ENCODE results near the gene STAB2. TPM values are rescaled to one million over a fixed set of nuclear protein-coding genes. Genes with fewer than 3 reads are reported as not detected.

STAB2 gene
- total RNA-seq, 1 donor from 2014 or later, result 0.12 TPM

DNA sequence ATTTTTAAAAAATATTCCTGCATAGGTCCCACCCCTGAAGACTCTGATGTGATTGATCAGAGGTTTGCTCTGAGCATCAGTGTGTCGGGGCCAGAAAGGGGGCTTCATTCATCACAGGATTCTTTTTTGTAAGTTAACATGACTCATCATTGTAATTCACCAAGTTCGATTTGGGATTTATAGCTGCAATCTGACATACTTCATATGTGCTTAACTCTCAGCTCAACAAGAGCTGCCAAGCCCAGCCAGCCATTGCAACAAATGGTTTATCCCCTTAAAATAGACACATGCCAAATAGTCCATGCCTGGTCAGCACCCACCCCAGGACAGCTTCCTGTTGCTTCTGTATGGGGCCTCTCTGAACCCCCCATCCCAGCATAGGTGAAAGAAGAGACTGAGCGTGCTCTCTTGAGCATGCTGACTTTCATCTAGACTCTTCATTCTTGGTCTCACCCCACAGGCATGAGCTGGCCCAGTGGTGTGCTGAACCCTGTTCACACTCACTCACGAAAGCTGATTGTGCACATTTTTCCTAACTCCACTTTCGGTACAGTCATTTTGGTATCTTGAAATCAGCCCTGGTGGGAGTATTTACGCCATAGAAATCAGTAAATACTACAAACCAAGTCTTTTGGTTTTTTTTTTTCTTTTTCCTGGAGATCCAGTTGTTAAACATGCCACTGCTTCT is 101.4 kb downstream of the STAB2 start:
- no peak for DNase-seq (ENCODE audit: extremely low read depth, low read depth, low spot score)

DNA sequence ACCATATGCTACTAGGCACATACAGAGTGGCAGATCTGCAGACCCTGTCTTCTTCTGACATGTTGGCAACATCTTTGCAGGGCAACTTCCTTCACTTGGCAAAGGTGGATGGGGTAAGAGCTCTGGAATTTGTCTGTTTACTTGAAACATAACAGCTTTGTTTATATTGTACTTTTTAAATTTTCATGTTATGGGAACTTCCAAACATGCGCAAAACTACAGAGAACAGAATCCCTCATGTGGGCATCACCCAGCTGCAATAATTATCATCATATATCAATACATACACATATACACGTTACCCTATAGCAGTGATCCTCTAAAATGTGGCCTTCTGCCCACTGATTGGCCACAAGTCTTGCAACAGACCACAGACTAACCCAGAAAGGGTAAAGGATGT is 103.4 kb downstream of the STAB2 start:
- DNase-seq (ENCODE audit: extremely low read depth, low read depth, low spot score), result no peak

DNA sequence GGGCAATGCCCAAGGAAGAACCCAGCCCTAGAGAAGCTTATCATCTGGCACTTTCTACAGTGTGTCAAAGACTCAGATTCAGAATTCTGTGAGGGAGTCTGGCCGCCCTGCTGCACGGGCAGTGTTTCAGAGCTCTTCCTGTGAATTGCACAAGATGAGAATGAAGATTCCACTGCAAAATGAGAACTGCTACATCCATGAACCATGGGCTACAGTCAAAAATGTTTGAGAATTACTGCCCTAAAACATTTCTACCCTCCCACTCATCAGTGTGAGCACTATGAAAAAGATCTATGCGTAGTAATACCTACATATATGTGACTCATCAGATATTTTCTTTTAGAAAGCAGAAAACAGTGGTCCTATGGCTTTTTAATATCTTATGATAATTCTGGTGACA is 104.0 kb downstream of the STAB2 start:
- no peak for DNase-seq (ENCODE audit: extremely low read depth, low read depth, low spot score)

DNA sequence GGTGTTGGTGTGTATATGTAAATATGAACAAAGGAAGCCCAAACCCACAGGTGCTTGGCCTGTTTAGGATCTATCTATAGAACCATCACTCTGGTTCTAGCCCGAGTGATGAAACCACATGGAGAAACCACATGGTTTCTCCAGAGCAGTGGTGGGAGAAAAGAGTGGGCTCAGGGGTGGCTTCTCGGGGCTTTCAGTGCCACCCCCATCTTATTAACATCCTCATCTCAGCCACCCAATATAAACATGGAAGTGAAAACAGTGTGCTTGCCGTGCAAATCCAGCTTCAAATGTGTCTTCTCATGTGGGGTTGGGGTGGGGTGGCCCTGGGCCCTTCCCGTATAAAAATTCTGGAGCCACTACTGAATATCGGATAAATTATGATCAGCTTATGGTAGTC is 109.0 kb downstream of the STAB2 start:
- no peak for DNase-seq (ENCODE audit: extremely low read depth, low read depth, low spot score)

DNA sequence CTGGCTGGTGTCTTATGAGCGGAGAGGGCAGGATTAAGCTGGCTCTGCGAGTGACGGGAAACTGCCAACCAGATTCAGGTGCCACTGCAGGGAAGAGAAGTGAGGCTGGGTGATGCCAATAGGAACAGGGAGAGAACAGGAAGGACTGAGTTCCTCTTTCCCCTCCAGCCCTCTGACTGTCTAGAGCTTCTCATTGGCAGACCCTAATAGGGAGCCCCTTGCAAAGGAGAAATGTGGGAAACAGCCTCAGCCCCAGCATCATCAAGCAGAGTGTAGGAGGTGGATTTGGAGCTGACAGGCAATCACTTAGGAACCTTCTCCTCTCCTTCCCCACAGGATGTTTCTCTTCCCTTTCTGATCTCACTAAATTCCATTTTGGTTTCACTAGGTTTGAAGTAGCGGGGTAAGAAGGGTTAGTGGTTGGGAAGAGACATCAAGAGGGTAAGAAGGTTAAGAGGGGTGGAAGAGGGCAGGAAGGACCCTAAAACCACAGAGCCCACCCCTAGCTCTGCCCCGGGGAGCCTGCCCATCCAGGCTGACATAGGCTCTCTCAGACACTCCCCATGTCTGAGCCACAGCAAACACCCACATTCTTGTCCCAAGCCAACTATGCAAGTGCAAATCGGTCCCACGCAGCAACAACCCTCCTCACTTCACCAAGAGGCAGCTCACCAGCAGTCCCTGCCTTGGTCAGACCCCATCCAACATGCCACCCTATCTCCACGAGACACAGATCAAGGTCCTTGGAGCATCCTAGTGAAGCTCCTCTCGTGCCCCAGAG is 111.1 kb downstream of the STAB2 start:
- no peak for DNase-seq (ENCODE audit: extremely low read depth, low read depth, low spot score)

DNA sequence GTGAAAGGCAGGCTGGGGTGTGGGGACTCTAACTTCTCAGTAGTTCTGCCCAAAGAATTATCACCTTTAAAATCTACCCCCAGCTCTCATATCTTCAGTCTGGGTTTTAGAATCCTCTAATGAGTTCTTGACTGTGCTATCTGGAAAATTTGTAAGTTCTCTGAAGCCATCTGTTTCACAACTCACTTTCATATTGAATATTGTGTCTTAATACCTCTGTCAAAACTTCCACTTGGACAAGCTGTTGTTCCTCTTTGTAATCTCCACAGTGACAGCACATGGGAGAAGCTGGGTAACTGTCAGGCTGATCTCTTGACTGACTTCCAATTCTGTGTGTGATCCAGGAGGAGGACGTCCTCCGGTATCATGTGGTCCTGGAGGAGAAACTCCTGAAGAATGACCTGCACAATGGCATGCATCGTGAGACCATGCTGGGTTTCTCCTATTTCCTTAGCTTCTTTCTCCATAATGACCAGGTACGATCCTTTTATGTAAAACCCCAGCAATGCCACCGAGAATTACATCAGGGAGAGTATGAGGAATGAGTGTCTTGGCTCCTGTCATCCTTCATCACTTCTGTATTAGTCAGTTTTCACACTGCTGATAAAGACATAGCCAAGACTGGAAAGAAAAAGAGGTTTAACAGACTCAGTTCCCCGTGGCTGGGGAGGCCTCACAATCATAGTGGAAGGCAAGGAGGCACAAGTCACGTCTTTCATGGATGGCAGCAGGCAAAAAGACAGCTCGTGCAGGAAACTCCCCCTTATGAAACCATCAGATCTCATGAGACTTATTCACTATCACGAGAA is 111.9 kb downstream of the STAB2 start:
- no peak for DNase-seq (ENCODE audit: extremely low read depth, low read depth, low spot score)

DNA sequence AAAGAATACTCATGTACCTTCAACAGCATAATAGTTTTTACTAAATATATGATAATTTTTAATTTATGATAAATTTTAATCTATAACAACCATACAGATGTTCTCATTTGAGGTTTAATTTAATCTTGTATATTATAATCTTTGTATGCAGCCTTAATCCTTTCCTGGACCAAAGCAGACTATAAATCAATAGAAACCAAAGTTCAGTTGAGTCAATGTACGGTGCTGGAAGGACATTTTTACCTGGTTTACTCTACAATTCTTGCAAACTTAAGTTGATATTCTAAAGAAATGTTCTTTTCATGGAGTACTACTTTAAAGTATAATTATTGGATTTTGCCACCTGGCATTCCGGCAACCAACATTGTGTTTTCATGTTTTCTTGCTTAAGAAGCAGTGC is 118.0 kb downstream of the STAB2 start:
- no peak for DNase-seq (ENCODE audit: extremely low read depth, low read depth, low spot score)

DNA sequence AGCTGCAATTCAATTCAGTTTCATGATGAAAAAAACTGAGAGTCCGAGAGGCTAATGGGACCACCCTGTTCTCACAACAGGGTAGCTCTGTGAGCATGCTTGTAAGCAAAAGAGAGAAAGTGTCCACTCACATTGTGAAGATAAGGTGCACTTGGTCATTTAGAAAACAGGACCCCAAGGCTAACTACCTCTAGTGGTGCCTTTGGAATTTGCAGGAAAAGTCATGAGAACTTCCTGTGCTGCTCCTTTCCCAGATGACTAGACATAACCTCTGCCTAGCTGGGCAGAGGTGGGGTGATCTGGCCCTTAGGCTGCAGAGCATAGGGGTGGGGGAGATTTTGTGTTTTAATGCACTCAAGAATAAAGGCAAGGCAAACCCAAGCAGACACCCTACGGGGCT is 118.9 kb downstream of the STAB2 start:
- DNase-seq (ENCODE audit: extremely low read depth, low read depth, low spot score), result no peak

DNA sequence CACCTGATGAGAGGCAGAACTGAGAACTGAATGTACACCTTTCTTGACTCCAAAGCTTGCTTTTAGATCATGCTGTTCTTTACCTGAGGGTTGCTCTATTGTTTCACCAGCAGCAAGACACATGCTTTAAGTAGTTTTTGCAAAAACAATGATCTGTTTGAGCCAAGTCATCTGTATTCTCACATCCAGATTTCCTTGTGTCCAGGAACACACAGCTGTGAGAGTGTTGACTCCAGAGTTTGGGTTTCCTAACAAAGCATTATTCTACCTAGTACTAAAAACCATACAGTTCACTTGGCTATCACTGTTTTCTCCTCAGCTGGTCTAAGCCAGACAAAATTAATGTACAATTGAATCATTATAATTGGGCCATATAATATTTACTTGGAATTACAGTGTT is 120.4 kb downstream of the STAB2 start:
- DNase-seq (ENCODE audit: extremely low read depth, low read depth, low spot score), result no peak

DNA sequence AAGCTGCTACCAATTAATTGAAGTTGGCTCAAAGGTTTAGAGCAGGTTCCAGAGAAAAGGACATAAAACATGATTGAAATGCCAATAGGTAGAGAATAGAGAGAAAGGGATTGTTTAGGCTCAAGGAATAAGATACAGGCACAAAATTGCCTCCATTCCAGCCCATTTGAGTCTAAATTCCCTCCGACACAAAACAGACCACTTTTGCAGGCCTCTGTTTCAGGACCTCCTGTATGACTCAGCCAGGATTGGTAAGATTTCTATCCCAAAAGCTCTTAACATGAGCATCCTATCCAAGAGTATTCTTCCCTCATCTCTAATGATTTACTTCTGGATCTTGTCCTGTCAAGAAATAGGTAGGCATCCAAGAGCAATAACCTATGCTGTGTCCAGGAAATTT is 123.5 kb downstream of the STAB2 start:
- DNase-seq (ENCODE audit: extremely low read depth, low read depth, low spot score), result no peak

DNA sequence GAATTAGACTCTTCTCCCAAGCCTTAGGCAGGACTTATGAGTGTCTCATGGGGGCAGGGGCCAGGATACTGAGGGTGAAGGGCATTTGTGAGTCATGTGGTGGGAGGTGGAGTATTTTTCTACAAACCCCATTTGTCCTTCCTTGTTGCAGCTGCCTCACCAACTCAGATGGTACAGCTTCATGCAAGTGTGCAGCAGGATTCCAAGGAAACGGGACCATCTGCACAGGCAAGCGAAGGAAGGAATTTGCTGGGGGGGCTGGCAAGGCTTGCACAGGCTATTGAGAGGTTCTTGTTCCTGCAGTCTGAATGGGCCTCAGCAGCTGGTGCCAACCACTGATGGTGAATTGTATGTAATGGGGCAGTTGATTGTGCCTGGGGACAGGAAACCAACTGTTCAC is 125.1 kb downstream of the STAB2 start:
- DNase-seq (ENCODE audit: extremely low read depth, low read depth, low spot score), result no peak

DNA sequence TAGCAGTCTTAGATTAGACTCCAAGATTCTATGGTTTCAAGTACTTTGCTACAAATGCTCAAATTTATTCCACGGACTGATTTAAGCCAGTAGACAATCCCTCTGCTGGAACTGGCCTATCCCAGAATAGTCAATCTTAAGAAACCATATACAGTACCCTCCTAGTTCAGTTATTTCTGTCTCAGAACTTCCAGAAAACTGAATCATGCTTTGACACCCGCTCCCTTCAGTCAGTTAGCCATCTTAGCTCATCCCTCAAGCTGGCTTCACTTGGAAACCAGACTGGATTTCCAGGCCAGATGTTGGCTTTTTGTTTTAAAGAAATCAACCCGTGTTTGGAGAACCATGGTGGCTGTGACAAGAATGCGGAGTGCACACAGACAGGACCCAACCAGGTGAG is 128.4 kb downstream of the STAB2 start:
- DNase-seq (ENCODE audit: extremely low read depth, low read depth, low spot score), result no peak

DNA sequence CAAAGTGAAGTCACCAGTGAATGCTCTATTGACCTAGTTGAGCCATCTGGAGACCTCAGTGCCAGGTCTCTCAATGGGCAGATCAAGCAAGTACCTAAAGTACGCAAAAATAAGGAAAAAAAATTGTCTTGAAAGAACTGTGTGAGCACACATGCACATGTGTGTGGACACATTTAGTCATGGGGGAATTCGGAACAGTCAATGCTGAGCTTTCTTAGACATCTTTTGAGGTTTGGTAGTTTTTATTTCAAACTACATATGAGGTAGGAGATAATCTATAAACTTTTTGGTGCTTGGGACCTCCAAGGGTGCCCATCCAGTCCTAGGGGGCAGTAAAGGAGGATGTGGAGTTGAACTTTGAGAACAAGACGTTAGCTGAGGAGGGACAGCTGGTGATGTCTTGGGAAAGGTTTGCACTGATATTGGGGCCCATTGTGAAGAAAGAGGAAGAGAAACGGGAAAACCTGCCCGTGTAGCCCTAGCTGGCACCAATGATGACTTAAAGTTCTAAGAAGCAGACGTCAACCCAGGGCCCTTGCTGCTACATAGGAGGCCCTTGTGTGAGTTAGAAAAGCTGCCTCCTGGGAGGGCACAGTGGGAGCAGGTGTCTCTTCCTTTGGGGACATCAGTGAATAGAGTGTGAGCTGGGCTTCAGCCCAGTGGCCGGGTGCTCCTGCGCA is 129.6 kb downstream of the STAB2 start:
- no peak for DNase-seq (ENCODE audit: extremely low read depth, low read depth, low spot score)

DNA sequence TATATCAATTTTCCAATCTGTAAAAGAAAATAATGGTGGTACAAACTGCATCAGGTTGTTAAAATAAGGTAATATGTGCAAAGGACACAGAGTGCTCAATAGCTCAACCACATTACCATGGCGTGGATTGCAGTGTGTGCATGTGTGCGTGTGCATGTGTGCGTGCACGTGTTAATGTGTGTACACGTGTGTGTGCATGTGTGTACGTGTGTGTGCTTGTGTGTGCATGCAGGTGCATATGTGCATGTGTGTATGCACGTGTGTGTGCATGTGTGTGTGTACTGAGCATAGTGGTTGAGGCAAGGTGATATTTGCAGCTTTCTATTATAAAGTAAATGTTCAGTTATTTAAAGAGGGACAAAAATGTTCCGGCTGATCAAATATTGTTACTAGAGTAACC is 138.3 kb downstream of the STAB2 start:
- DNase-seq (ENCODE audit: extremely low read depth, low read depth, low spot score), result no peak

DNA sequence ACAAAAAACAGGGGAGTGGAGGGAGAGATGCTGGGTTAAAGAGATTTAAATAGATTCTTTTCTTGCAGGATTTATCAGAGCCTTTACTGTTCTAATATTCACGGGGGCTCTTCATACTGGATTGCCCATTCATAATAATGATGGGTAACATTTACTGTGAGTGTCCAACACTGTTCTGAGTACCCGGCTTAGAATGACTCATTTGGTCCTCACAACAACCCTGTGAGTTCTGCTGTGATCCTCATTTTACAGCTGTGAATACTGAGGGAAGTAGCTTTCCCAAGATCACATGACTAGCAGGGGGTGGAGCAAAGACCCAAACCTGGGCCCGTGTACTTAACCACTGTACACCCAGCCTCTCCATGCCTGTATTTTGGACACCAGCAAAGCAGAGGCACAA is 140.6 kb downstream of the STAB2 start:
- DNase-seq (ENCODE audit: extremely low read depth, low read depth, low spot score), result no peak

DNA sequence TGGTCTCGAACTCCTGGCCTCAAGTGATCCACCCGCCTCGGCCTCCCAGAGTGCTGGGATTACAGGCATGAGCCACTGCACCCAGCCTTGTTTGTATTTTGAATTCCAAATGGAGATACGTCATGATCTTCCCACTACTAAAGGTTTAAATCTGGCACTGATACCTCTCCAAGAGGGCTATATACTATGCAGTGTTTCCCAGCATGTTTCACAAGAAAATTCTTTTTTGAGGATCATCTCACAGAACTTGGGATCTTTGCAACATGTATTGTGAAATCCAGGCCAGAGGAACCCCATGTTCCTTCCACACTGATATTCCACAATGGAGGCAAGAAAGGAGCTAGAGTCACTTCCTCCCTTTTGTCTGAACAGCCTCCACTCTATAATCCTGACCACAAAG is 141.2 kb downstream of the STAB2 start:
- DNase-seq (ENCODE audit: extremely low read depth, low read depth, low spot score), result no peak

DNA sequence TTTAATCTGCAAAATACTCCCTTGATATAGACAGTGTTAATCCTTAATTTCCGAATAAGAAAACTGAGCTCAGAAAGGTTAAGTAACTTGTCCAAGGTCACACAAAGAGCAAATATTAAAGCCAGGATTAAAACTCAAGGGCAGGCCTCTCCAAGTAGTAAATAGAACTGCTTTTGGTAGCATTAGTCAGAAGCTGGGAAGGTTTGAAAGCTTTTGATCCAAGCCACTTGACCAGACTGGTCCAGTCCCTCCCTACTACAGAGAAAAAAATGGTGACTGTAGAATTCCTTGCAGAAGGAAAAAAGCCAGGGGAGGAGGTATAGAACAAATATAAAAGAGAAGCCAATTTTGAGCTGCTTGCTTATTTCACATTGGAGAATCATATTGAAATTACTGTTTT is 142.4 kb downstream of the STAB2 start:
- DNase-seq (ENCODE audit: extremely low read depth, low read depth, low spot score), result no peak

DNA sequence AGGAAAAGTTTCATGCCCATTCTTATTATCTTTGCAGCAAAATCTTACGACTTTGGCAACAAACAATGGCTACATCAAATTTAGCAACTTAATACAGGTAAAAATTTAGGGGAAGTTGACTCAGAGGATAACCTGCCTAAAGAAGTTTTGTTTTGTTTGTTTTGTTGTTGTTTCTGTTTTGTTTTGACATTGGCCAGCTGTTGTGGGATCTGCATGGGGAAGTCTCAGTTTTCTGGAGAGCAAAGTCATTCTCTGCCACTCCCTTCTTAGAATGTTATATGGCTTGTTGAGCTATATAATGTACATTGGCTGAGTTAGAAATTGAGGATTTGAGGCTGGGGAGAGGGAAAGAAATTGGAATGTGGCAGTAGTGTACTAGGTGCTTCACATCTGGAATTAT is 144.5 kb downstream of the STAB2 start:
- DNase-seq (ENCODE audit: extremely low read depth, low read depth, low spot score), result no peak

DNA sequence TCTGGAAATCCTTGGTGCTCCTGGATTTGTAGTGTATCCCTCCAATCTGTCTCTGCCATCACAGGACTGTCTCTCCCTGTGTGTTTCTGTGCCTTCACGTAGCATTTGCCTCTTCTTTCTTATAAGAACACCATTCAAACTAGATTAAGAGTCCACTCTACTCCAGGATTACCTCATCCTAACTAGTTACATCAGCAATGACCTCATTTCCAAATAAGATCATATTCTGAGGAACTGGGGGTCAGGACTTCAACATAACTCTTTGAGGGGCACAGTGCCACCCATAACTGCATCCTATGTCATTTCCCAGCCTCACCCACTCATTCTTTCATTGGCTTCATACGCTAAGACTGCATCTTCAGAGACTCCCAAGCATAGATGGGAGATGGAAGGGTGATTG is 147.8 kb downstream of the STAB2 start:
- DNase-seq (ENCODE audit: extremely low read depth, low read depth, low spot score), result no peak

DNA sequence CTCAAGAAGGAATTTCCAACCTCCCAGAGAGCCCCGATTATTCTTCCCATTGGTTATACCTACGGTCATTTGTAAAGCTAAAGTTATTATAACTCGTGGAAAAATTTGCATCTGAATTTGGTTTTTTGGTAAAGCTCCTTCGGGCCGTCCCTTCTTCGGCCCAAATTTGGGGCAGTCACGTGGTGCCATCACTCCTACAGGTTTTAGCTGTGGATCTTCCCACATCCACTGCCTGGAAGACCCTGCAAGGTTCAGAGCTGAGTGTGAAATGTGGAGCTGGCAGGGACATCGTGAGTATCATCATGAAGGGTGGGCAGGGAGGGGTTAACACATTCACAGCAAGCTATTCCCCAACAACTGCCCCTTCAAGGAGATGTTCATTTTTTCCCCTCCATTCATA is 148.2 kb downstream of the STAB2 start:
- no peak for DNase-seq (ENCODE audit: extremely low read depth, low read depth, low spot score)

DNA sequence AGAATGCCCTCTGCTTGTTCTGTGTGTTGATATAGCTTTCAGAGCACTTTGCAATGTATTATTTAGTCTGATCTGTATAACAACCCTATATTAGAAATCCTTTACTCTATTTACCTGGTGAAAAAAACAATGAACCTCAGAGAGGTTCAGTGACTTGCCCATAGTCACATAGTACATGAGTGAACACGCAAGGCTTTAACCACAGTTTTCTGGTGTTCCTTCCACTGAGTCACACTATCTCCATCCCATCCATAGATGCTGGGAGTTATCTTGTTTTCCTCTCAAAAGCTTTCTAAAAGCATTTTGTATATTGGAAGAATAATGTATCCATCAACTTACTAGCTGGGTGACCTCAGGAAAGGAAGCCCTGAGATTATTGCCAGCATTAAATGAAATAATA is 149.5 kb downstream of the STAB2 start:
- DNase-seq (ENCODE audit: extremely low read depth, low read depth, low spot score), result no peak
